T-cell (primary cell): ENCODE measurements around the gene SLC35D1. TPM values are rescaled to one million over a fixed set of nuclear protein-coding genes. Genes with fewer than 3 reads are reported as not detected.
"Not testable (repeated sequence)": the region's sequence is repeated elsewhere in the genome, so short reads cannot be mapped to it uniquely, and the experiment has no call there.

ENCODE experiments used
- ATAC-seq, 4 experiments: fragments of 200-7000 bp in 3 of 4; fragments of 150-1000 bp in 1 of 4; cut with Tn5 transposase; replicated peaks in 1 of 4; 1 replicate in 3 of 4; 2 replicates in 1 of 4; pipeline ENCODE4 v1.10.0; 2021; ENCODE audit warnings: moderate library complexity in 3 of 4, mild to moderate bottlenecking in 2 of 4, moderate number of reproducible peaks in 1 of 4
- CTCF ChIA-PET, 2 donors: fragments of 300-600 bp; sonication (Branson Sonifier 250); formaldehyde crosslinking; loops; one replicate each; lab custom pipeline; 2022; ENCODE audit warnings: antibody characterized with exemption in 2 of 2; lab: Charles Lee
- POLR2A ChIA-PET, 2 donors: fragments of 300-600 bp; sonication (Branson Sonifier 250); formaldehyde crosslinking; loops; one replicate each; lab custom pipeline; 2022; ENCODE audit warnings: antibody characterized with exemption in 2 of 2; lab: Charles Lee
- DNase-seq, 35 experiments: peaks; one replicate each; pipeline versions ENCODE4 v3.0.0 to v3.0.0-alpha.2; 2013 to 2023
- H3K27ac ChIP-seq: one replicate; pipeline ENCODE4 v1.5.1; 2013; ENCODE audit warnings: low read length
- H3K27me3 ChIP-seq, 2 experiments: replicated peaks in 1 of 2; 1 replicate in 1 of 2; 2 replicates in 1 of 2; pipeline versions ENCODE4 v1.6.1 to v1.7.0; 2013; ENCODE audit warnings: low read length in 1 of 2, mixed read lengths in 1 of 2; ENCODE audit not compliant: control insufficient read depth in 2 of 2, insufficient read depth in 2 of 2; ENCODE audit errors: extremely low read depth in 1 of 2
- H3K36me3 ChIP-seq, 2 donors: 1 replicate in 1 of 2; 2 replicates in 1 of 2; pipeline versions ENCODE4 v1.6.1 to v1.7.0; 2013; ENCODE audit warnings: low read length in 1 of 2; ENCODE audit not compliant: control insufficient read depth in 2 of 2, insufficient read depth in 1 of 2; ENCODE audit errors: extremely low read depth in 1 of 2
- H3K4me1 ChIP-seq, 2 experiments: 1 replicate in 1 of 2; 2 replicates in 1 of 2; pipeline versions ENCODE4 v1.6.1 to v1.7.0; 2013; ENCODE audit warnings: low read length in 2 of 2, mixed read lengths in 1 of 2; ENCODE audit not compliant: insufficient read depth in 2 of 2, control insufficient read depth in 1 of 2; ENCODE audit errors: extremely low read depth in 1 of 2
- H3K4me3 ChIP-seq, 2 donors: 1 replicate in 1 of 2; 2 replicates in 1 of 2; pipeline versions ENCODE4 v1.5.1 to v1.7.0; 2013; ENCODE audit warnings: mild to moderate bottlenecking in 2 of 2, low read length in 1 of 2, moderate library complexity in 1 of 2; ENCODE audit not compliant: control insufficient read depth in 1 of 2; ENCODE audit errors: extremely low read depth in 1 of 2
- H3K9me3 ChIP-seq: 2 replicates; pipeline ENCODE4 v1.7.0; 2013
- H3K27ac Mint-ChIP-seq, 2 donors: one replicate each; pipeline ENCODE4 v1.8.0; 2020 to 2021; ENCODE audit warnings: mild to moderate bottlenecking in 2 of 2, mixed read lengths in 2 of 2
- H3K27me3 Mint-ChIP-seq, 2 donors: one replicate each; pipeline ENCODE4 v1.8.0; 2021 to 2022; ENCODE audit warnings: mixed read lengths in 2 of 2
- H3K36me3 Mint-ChIP-seq: one replicate; pipeline ENCODE4 v1.8.0; 2021; ENCODE audit warnings: mixed read lengths
- H3K4me1 Mint-ChIP-seq, 3 donors: one replicate each; pipeline ENCODE4 v1.8.0; 2020 to 2022; ENCODE audit warnings: mixed read lengths in 3 of 3, mild to moderate bottlenecking in 1 of 3
- H3K4me3 Mint-ChIP-seq, 3 donors: one replicate each; pipeline ENCODE4 v1.8.0; 2020 to 2022; ENCODE audit warnings: mild to moderate bottlenecking in 3 of 3, mixed read lengths in 3 of 3, moderate library complexity in 3 of 3
- H3K9me3 Mint-ChIP-seq, 3 donors: one replicate each; pipeline ENCODE4 v1.8.0; 2020 to 2022; ENCODE audit warnings: mixed read lengths in 3 of 3
- WGBS: methylation state at CpG from one replicate; pipeline ENCODE4 v1.1.5; 2013; ENCODE audit warnings: missing lambda C conversion rate; ENCODE audit not compliant: insufficient coverage; 5-methylcytosine and 5-hydroxymethylcytosine counted together
- total RNA-seq, 35 experiments: library from RNA in 6 of 35; stranded (reverse) in 6 of 35; fragments of 120-200 nt in 1 of 35; gene quantifications; one replicate each; pipeline versions ENCODE4 v1.2.1 to v1.2.4 and lab custom pipeline; 2013 to 2026

Gene SLC35D1
- total RNA-seq, 5 donors from 2014 or later (not counting 1 experiment from before 2014, with no cell fraction given) = 11.7 to 16.0 (median 15.2) TPM

DNA sequence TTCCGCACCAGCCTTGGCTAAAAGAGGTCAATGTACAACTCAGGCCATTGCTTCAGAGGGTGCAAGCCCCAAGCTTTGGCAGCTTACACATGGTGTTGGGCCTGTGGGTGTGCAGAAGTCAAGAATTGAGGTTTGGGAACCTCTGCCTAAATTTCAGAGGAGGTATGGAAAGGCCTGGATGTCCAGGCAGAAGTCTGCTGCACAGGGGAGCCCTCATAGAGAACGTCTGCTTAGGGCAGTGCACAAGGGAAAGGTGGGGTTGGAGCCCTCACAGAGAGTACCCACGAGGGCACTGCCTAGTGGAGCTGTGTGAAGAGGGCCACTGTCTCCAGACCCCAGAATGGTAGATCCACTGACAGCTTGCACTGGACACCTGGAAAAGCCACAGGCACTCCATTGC is 13.7 kb upstream of the SLC35D1 start:
- Mint-ChIP-seq H3K27me3 (peaks cover 5 to 12% of the 10 kb centered on the region in 2 donors), H3K36me3 (peaks cover 12% of the 10 kb centered on the region), H3K9me3 (peaks cover 8 to 27% (median 22%) of the 10 kb centered on the region in 3 donors)
- H3K4me3 ChIP-seq, H3K9me3 ChIP-seq, CTCF ChIA-PET, H3K27me3 ChIP-seq, H3K4me1 Mint-ChIP-seq, DNase-seq, H3K4me3 Mint-ChIP-seq, H3K36me3 ChIP-seq, H3K27ac ChIP-seq, H3K4me1 ChIP-seq, POLR2A ChIA-PET, ATAC-seq, H3K27ac Mint-ChIP-seq: not testable (repeated sequence)
- 59% methylated on average over 3 of the region's 3 CpGs for WGBS

DNA sequence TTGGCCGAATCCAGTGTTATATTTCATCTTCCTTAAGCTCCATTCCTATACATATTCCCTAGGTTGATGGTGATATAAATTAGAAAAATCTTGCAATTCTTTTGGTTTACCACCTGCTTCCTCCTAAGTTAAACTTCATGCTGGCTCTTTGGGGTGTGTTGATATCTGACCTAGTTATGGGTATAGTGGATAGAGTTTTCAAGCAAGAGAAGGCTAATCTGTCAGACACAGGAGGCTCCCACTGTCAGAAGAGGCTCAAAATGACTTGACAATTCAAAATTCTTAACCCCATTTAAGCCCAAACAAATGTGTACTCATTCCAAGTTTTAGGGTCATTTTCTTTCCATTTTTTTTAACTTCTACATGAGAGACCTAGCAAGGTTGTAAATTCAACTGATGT is 8.5 kb upstream of the SLC35D1 start:
- H3K27ac ChIP-seq = no peak overlapping the region
- no peaks in the 10 kb centered on the region for H3K4me1 ChIP-seq
- Mint-ChIP-seq H3K4me3 (no peak overlapping the region), H3K27ac (no peak overlapping the region), H3K9me3 (peaks cover 5 to 7% (median 6%) of the 10 kb centered on the region in 3 donors), H3K27me3 (peaks cover 4 to 17% of the 10 kb centered on the region in 2 donors), H3K4me1 (no peaks in the 10 kb centered on the region), H3K36me3 (peaks cover 4% of the 10 kb centered on the region)
- H3K4me3 ChIP-seq = no peak overlapping the region
- WGBS = no CpG with 5 or more reads among the region's 1 CpG
- H3K36me3 ChIP-seq = no peaks in the 10 kb centered on the region
- ATAC-seq (no peak), DNase-seq (no peak)
- ChIA-PET POLR2A (no interaction called here), CTCF (no interaction called here)
- H3K27me3 ChIP-seq = peaks cover 0 to 3% of the 10 kb centered on the region in 2 experiments
- no peaks in the 10 kb centered on the region for H3K9me3 ChIP-seq

- WGBS = no CpG with 5 or more reads among the region's 2 CpGs
- ATAC-seq (no peak), DNase-seq (no peak)
- no peak overlapping the region for H3K27ac ChIP-seq
- ChIA-PET POLR2A (no interaction called here), CTCF (no interaction called here)
- H3K9me3 Mint-ChIP-seq = no peaks in the 10 kb centered on the region
- no peak overlapping the region for H3K4me3 ChIP-seq
- no peak overlapping the region for H3K27ac Mint-ChIP-seq
- peaks cover 4 to 17% of the 10 kb centered on the region in 2 donors for H3K27me3 Mint-ChIP-seq
- H3K4me1 Mint-ChIP-seq = no peaks in the 10 kb centered on the region
- peaks cover 0 to 3% of the 10 kb centered on the region in 2 experiments for H3K27me3 ChIP-seq
- H3K36me3 ChIP-seq = no peaks in the 10 kb centered on the region
- no peaks in the 10 kb centered on the region for H3K36me3 Mint-ChIP-seq
- H3K9me3 ChIP-seq = no peaks in the 10 kb centered on the region
- no peaks in the 10 kb centered on the region for H3K4me1 ChIP-seq
- H3K4me3 Mint-ChIP-seq = no peak overlapping the region
Measured at GRCh38 chr1:67061266-67061665, 7.3 kb upstream of the SLC35D1 start.

DNA sequence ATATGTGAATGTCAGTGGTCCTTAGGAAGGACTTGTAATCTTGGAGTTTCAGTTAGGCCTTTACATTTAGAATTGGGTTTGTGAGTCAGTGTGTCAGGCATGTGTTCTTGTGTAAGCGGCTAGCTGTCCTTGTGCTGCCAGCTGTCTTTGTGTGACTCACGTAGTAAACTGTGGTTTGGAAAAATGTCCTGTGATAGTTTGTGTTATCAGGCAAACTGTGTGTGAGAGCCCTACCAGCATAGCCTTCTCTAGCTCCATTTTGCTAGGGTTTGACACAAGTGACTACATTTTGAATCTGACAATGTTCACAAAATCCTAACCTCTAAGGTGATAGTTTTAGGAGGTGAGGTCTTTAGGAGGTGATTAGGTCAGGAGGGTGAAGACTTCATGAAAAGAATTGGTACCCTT is 6.9 kb upstream of the SLC35D1 start:
- CTCF ChIA-PET = interaction anchor here in 1 of 2 donors (0.6 kb wide), 1 partner anchor 103 kb away, joined by 5 read pairs; no protein-coding TSS in a partner anchor

DNA sequence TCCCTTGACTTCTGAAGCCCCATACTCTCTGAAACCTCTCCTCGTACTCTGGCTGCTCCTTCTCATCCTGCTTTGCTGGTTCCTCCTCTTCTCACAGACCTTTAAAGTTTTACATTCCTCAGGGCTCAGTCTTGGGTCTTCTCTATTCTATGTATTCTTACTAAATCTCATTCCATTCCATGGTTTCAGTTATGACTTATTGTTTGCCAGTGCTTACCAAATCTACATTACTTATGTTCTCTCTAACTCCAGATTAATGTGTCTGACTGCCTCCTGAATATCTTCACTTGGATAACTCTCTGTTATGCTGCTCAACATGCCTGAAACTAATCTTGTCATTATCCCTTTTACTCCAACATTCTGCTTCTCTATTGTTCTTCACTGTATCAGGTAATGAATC is 5.4 kb upstream of the SLC35D1 start:
- Mint-ChIP-seq H3K9me3 (no peaks in the 10 kb centered on the region), H3K27ac (no peak overlapping the region), H3K4me1 (peaks cover 4 to 7% (median 4%) of the 10 kb centered on the region in 3 donors), H3K4me3 (no peak overlapping the region), H3K36me3 (no peaks in the 10 kb centered on the region), H3K27me3 (peaks cover 4 to 14% of the 10 kb centered on the region in 2 donors)
- Histone ChIP-seq H3K27ac (no peak overlapping the region), H3K36me3 (no peaks in the 10 kb centered on the region), H3K27me3 (peaks cover 0 to 3% of the 10 kb centered on the region in 2 experiments), H3K4me3 (no peak overlapping the region), H3K4me1 (peaks cover 0 to 4% of the 10 kb centered on the region in 2 experiments), H3K9me3 (no peaks in the 10 kb centered on the region)
- ChIA-PET POLR2A (interaction anchor here in 1 of 2 donors (0.6 kb wide), 2 partner anchors 45 to 373 kb away, joined by 3 read pairs; no protein-coding TSS in a partner anchor), CTCF (interaction anchor here in 1 of 2 donors (0.6 kb wide), 1 partner anchor 218 kb away, joined by 9 read pairs; no protein-coding TSS in a partner anchor)
- DNase-seq (no peak), ATAC-seq (no peak)
- WGBS = 88% methylated on average over 1 of the region's 1 CpG

More for the DNA sequence above, 6.9 kb upstream of the SLC35D1 start:
- Histone ChIP-seq H3K4me3 (no peak overlapping the region), H3K9me3 (no peaks in the 10 kb centered on the region), H3K27ac (no peak overlapping the region), H3K4me1 (no peaks in the 10 kb centered on the region), H3K36me3 (no peaks in the 10 kb centered on the region), H3K27me3 (peaks cover 0 to 3% of the 10 kb centered on the region in 2 experiments)
- POLR2A ChIA-PET = no interaction called here
- no peak overlapping the region for H3K27ac Mint-ChIP-seq
- DNase-seq (no peak), ATAC-seq (no peak)
- H3K36me3 Mint-ChIP-seq = no peaks in the 10 kb centered on the region
- peaks cover 4 to 17% of the 10 kb centered on the region in 2 donors for H3K27me3 Mint-ChIP-seq
- 100% methylated on average over 2 of the region's 2 CpGs for WGBS
- no peaks in the 10 kb centered on the region for H3K4me1 Mint-ChIP-seq
- no peaks in the 10 kb centered on the region for H3K9me3 Mint-ChIP-seq
- no peak overlapping the region for H3K4me3 Mint-ChIP-seq

DNA sequence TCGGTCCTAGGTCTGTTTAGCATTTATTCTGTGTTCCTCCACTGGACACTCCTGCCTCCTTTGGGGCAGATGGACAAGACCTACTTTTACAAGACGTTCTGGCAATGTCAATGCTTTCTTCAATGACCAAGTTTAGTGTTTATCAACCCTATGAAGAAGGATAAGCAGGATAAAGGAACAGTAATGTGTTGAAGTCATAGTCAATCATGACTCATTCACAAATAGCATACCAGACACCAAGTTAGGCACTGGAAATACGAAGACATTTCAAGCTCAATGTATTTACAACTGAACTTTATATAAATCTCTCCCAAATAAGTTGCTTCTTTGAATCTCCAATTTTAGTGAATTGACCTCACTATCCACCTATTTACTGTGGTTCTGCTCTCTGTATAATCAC is 4.8 kb upstream of the SLC35D1 start:
- peaks cover 0 to 8% of the 10 kb centered on the region in 2 experiments for H3K4me1 ChIP-seq
- Mint-ChIP-seq H3K27me3 (peaks cover 4 to 9% of the 10 kb centered on the region in 2 donors), H3K9me3 (no peaks in the 10 kb centered on the region), H3K36me3 (no peaks in the 10 kb centered on the region), H3K4me3 (no peak overlapping the region), H3K27ac (no peak overlapping the region), H3K4me1 (peaks cover 4 to 8% (median 6%) of the 10 kb centered on the region in 3 donors)
- WGBS = 80% methylated on average over 2 of the region's 3 CpGs
- CTCF ChIA-PET = interaction anchor here in 1 of 2 donors (0.5 to 0.6 kb wide), 2 partner anchors 8 to 218 kb away, joined by 3 to 9 read pairs; no protein-coding TSS in a partner anchor
- H3K9me3 ChIP-seq = no peaks in the 10 kb centered on the region
- H3K27ac ChIP-seq = no peak overlapping the region
- no peak for DNase-seq
- H3K27me3 ChIP-seq = no peaks in the 10 kb centered on the region
- POLR2A ChIA-PET = interaction anchor here in 1 of 2 donors (0.6 kb wide), 1 partner anchor 374 kb away, joined by 3 read pairs; no protein-coding TSS in a partner anchor
- H3K36me3 ChIP-seq = no peaks in the 10 kb centered on the region
- H3K4me3 ChIP-seq = no peak overlapping the region
- no peak for ATAC-seq
